ENCODE results near the gene CDK16.

The CDK16 gene

DNA sequence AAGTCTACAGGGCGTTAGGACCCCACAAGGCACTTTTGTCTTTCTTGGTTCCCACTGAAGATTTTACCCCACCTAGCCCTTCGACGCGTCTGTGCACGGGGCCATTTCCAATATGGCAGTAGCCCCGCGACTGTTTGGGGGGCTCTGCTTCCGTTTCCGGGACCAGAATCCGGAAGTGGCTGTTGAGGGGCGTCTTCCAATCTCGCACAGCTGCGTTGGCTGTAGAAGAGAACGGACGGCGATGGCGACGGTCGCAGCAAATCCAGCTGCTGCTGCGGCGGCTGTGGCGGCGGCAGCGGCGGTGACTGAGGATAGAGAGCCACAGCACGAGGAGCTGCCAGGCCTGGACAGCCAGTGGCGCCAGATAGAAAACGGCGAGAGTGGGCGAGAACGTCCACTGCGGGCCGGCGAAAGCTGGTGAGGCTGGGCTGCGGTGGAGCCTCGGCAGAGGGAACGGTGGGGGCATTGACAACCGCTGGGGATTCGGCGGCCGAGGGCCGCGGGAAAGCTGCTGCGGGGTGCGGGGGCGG lies 14.4 kb downstream of the CDK16 start, which contains the start of gene USP11:
TSS of gene USP11 (plus strand) at position 207 of the 530 bp plus-strand sequence. CDS start at position 242, 35 bp downstream.
- Histone ChIP-seq H3K4me2 (ENCODE audit: low read length, poor library complexity, severe bottlenecking) (peak within 1 kb of the TSS; percentile 77), H3K18ac (ENCODE audit: low read depth in 1 of 2, low read length in 2 of 2) (peak within 1 kb of the TSS; percentile 70 to 95), H2BK120ac (ENCODE audit: low read depth, low read length) (peak within 1 kb of the TSS; percentile 34), H3K79me1 (replicated peaks; ENCODE audit: low read length, poor library complexity, severe bottlenecking) (peaks cover 3% of the 10 kb centered on the region), H3K4me1 (ENCODE audit: control insufficient read depth, insufficient read depth, low read depth, low read length) (peaks cover 2% of the 10 kb centered on the region), H2BK5ac (ENCODE audit: low read depth, low read length, poor library complexity, severe bottlenecking) (peak within 1 kb of the TSS; percentile 44), H3K9me3 (ENCODE audit: control insufficient read depth, low read length) (no peaks in the 10 kb centered on the region), H2BK15ac (ENCODE audit: low read depth, poor library complexity, severe bottlenecking) (peak within 1 kb of the TSS; percentile 93), H3K36me3 (ENCODE audit: control insufficient read depth in 1 of 2, insufficient read depth in 2 of 2, low read depth in 1 of 2, low read length in 2 of 2) (peaks cover 14 to 17% of the 10 kb centered on the region in 2 experiments), H3K27ac (ENCODE audit: low read length, poor library complexity, severe bottlenecking) (peak within 1 kb of the TSS; percentile 77), H3K27me3 (ENCODE audit: control insufficient read depth in 1 of 2, insufficient read depth in 1 of 2, low read length in 2 of 2) (peaks cover 0 to 36% of the 10 kb centered on the region in 2 experiments), H3K14ac (ENCODE audit: low read length in 2 of 2) (peak within 1 kb of the TSS in 1 of 2 experiments; percentile 89), H2AFZ (ENCODE audit: low read depth, low read length) (peak within 1 kb of the TSS; percentile 69), H4K91ac (ENCODE audit: low read length) (peak within 1 kb of the TSS; percentile 93), H2BK12ac (ENCODE audit: low read length in 2 of 2) (peak within 1 kb of the TSS in 1 of 2 experiments; percentile 31), H3K23ac (ENCODE audit: low read length in 2 of 2) (peak within 1 kb of the TSS in 1 of 2 experiments; percentile 24), H3K4ac (ENCODE audit: low read depth in 1 of 2, low read length in 2 of 2) (peak within 1 kb of the TSS; percentile 95 to 97), H3K4me3 (ENCODE audit: insufficient read depth in 1 of 2, low read depth in 1 of 2, low read length in 2 of 2) (peak within 1 kb of the TSS; percentile 85 to 93), H2AK5ac (ENCODE audit: low read length, severe bottlenecking) (peak within 1 kb of the TSS; percentile 36), H4K8ac (ENCODE audit: low read length) (peak within 1 kb of the TSS; percentile 93), H3K9ac (ENCODE audit: low read length) (peak within 1 kb of the TSS; percentile 100)
- peak; percentile 56 for DNase-seq
- WGBS = under 1% methylated on average over 31 of the region's 46 CpGs

GRCh38 chrX:47233333-47234113 lies 15.0 kb downstream of the CDK16 start:
- Histone ChIP-seq H2BK12ac (ENCODE audit: low read length in 2 of 2) (no peak overlapping the region), H3K23ac (ENCODE audit: low read length in 2 of 2) (no peak overlapping the region), H3K4me2 (ENCODE audit: low read length, poor library complexity, severe bottlenecking) (no peak overlapping the region), H2BK5ac (ENCODE audit: low read depth, low read length, poor library complexity, severe bottlenecking) (no peak overlapping the region), H3K79me1 (replicated peaks; ENCODE audit: low read length, poor library complexity, severe bottlenecking) (peaks cover 2% of the 10 kb centered on the region), H3K9me3 (ENCODE audit: control insufficient read depth, low read length) (no peaks in the 10 kb centered on the region), H3K14ac (ENCODE audit: low read length in 2 of 2) (no peak overlapping the region), H3K36me3 (ENCODE audit: control insufficient read depth in 1 of 2, insufficient read depth in 2 of 2, low read depth in 1 of 2, low read length in 2 of 2) (peaks cover 10 to 12% of the 10 kb centered on the region in 2 experiments), H3K18ac (ENCODE audit: low read depth in 1 of 2, low read length in 2 of 2) (no peak overlapping the region), H4K91ac (ENCODE audit: low read length) (no peak overlapping the region), H2BK120ac (ENCODE audit: low read depth, low read length) (no peak overlapping the region), H3K27ac (ENCODE audit: low read length, poor library complexity, severe bottlenecking) (peak overlapping the region; percentile 73), H2BK15ac (ENCODE audit: low read depth, poor library complexity, severe bottlenecking) (no peak overlapping the region), H3K4me3 (ENCODE audit: insufficient read depth in 1 of 2, low read depth in 1 of 2, low read length in 2 of 2) (peak overlapping the region; percentile 85 to 93), H3K4ac (ENCODE audit: low read depth in 1 of 2, low read length in 2 of 2) (no peak overlapping the region), H3K4me1 (ENCODE audit: control insufficient read depth, insufficient read depth, low read depth, low read length) (peaks cover 2% of the 10 kb centered on the region), H4K8ac (ENCODE audit: low read length) (no peak overlapping the region), H3K27me3 (ENCODE audit: control insufficient read depth in 1 of 2, insufficient read depth in 1 of 2, low read length in 2 of 2) (peaks cover 0 to 36% of the 10 kb centered on the region in 2 experiments), H2AK5ac (ENCODE audit: low read length, severe bottlenecking) (no peak overlapping the region), H2AFZ (ENCODE audit: low read depth, low read length) (no peak overlapping the region), H3K9ac (ENCODE audit: low read length) (peak overlapping the region; percentile 100)
- DNase-seq = peak; percentile 97
- 1% methylated on average over 31 of the region's 51 CpGs for WGBS

DNA sequence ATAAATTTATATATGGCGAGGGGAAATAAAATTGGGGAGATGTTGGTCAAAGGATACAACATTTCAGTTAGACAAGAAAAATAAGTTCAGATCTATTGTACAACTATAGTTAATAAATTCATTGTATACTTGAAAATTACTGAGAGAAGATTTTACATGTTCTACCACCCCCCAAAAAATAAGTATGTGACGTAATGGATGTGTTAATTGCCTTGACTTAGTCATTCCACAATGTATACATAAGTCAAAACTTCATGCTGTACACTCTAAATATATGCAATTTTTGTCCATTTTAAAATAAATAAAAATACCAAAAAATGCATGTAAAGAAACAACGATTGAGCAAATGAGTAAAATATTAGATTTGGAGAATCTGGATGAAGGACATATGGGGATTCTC lies 16.1 kb downstream of the CDK16 start:
- no peak for DNase-seq
- Histone ChIP-seq H3K27ac (ENCODE audit: low read length, poor library complexity, severe bottlenecking) (no peak overlapping the region), H3K23ac (ENCODE audit: low read length in 2 of 2) (no peak overlapping the region), H2BK12ac (ENCODE audit: low read length in 2 of 2) (no peak overlapping the region), H2AFZ (ENCODE audit: low read depth, low read length) (no peak overlapping the region), H2BK15ac (ENCODE audit: low read depth, poor library complexity, severe bottlenecking) (no peak overlapping the region), H4K91ac (ENCODE audit: low read length) (no peak overlapping the region), H2AK5ac (ENCODE audit: low read length, severe bottlenecking) (no peak overlapping the region), H3K4me2 (ENCODE audit: low read length, poor library complexity, severe bottlenecking) (no peak overlapping the region), H4K8ac (ENCODE audit: low read length) (no peak overlapping the region), H3K14ac (ENCODE audit: low read length in 2 of 2) (no peak overlapping the region), H2BK120ac (ENCODE audit: low read depth, low read length) (no peak overlapping the region), H3K18ac (ENCODE audit: low read depth in 1 of 2, low read length in 2 of 2) (no peak overlapping the region), H3K9ac (ENCODE audit: low read length) (peak overlapping the region; percentile 100), H3K4ac (ENCODE audit: low read depth in 1 of 2, low read length in 2 of 2) (no peak overlapping the region), H2BK5ac (ENCODE audit: low read depth, low read length, poor library complexity, severe bottlenecking) (no peak overlapping the region), H3K9me3 (ENCODE audit: control insufficient read depth, low read length) (no peaks in the 10 kb centered on the region), H3K27me3 (ENCODE audit: control insufficient read depth in 1 of 2, insufficient read depth in 1 of 2, low read length in 2 of 2) (peaks cover 0 to 43% of the 10 kb centered on the region in 2 experiments), H3K36me3 (ENCODE audit: control insufficient read depth in 1 of 2, insufficient read depth in 2 of 2, low read depth in 1 of 2, low read length in 2 of 2) (peaks cover 7% of the 10 kb centered on the region in 2 experiments), H3K79me1 (replicated peaks; ENCODE audit: low read length, poor library complexity, severe bottlenecking) (peaks cover 5% of the 10 kb centered on the region), H3K4me3 (ENCODE audit: insufficient read depth in 1 of 2, low read depth in 1 of 2, low read length in 2 of 2) (peak overlapping the region in 1 of 2 experiments; percentile 85), H3K4me1 (ENCODE audit: control insufficient read depth, insufficient read depth, low read depth, low read length) (peaks cover 2% of the 10 kb centered on the region)
- no CpG with 5 or more reads among the region's 3 CpGs for WGBS

GRCh38 chrX:47235691-47236103 lies 17.2 kb downstream of the CDK16 start:
- H4K91ac ChIP-seq (ENCODE audit: low read length) = no peak overlapping the region
- DNase-seq = peak; percentile 86
- no peak overlapping the region for H3K27ac ChIP-seq (ENCODE audit: low read length, poor library complexity, severe bottlenecking)
- no peak overlapping the region for H3K23ac ChIP-seq (ENCODE audit: low read length in 2 of 2)
- no peak overlapping the region for H2AFZ ChIP-seq (ENCODE audit: low read depth, low read length)
- H3K14ac ChIP-seq (ENCODE audit: low read length in 2 of 2) = no peak overlapping the region
- H3K9ac ChIP-seq (ENCODE audit: low read length) = peak overlapping the region; percentile 100
- no peak overlapping the region for H4K8ac ChIP-seq (ENCODE audit: low read length)
- H3K18ac ChIP-seq (ENCODE audit: low read depth in 1 of 2, low read length in 2 of 2) = no peak overlapping the region
- no peak overlapping the region for H3K4ac ChIP-seq (ENCODE audit: low read depth in 1 of 2, low read length in 2 of 2)
- H2AK5ac ChIP-seq (ENCODE audit: low read length, severe bottlenecking) = no peak overlapping the region
- no peak overlapping the region for H3K4me2 ChIP-seq (ENCODE audit: low read length, poor library complexity, severe bottlenecking)
- H2BK5ac ChIP-seq (ENCODE audit: low read depth, low read length, poor library complexity, severe bottlenecking) = no peak overlapping the region
- H3K79me1 ChIP-seq (replicated peaks; ENCODE audit: low read length, poor library complexity, severe bottlenecking) = peaks cover 13% of the 10 kb centered on the region
- H3K36me3 ChIP-seq (ENCODE audit: control insufficient read depth in 1 of 2, insufficient read depth in 2 of 2, low read depth in 1 of 2, low read length in 2 of 2) = peaks cover 14 to 16% of the 10 kb centered on the region in 2 experiments
- H2BK12ac ChIP-seq (ENCODE audit: low read length in 2 of 2) = no peak overlapping the region
- H2BK15ac ChIP-seq (ENCODE audit: low read depth, poor library complexity, severe bottlenecking) = no peak overlapping the region
- H3K4me1 ChIP-seq (ENCODE audit: control insufficient read depth, insufficient read depth, low read depth, low read length) = peaks cover 2% of the 10 kb centered on the region
- peaks cover 0 to 54% of the 10 kb centered on the region in 2 experiments for H3K27me3 ChIP-seq (ENCODE audit: control insufficient read depth in 1 of 2, insufficient read depth in 1 of 2, low read length in 2 of 2)
- no CpG with 5 or more reads among the region's 4 CpGs for WGBS
- H3K4me3 ChIP-seq (ENCODE audit: insufficient read depth in 1 of 2, low read depth in 1 of 2, low read length in 2 of 2) = no peak overlapping the region
- no peak overlapping the region for H2BK120ac ChIP-seq (ENCODE audit: low read depth, low read length)
- peaks cover 5% of the 10 kb centered on the region for H3K9me3 ChIP-seq (ENCODE audit: control insufficient read depth, low read length)
